Uterus (tissue), 4 donors: Measurements from ENCODE around the gene ERICH3. TPM values are rescaled to one million over a fixed set of nuclear protein-coding genes. Genes with fewer than 3 reads are reported as not detected.

Experiments
- DNase-seq, 2 donors: peaks; one replicate each; pipeline ENCODE4 v3.0.0-alpha.2; 2019 to 2020
- H3K27ac ChIP-seq, 2 donors: fragments of 200-600 bp; sonication (generic); 1 replicate in 1 of 2; 2 replicates in 1 of 2; pipeline ENCODE4 v1.5.1; 2016 to 2018
- H3K27me3 ChIP-seq, 2 donors: fragments of 200-600 bp; sonication (generic); one replicate each; pipeline ENCODE4 v1.5.1; 2018 to 2019; ENCODE audit warnings: control low read depth in 1 of 2
- H3K36me3 ChIP-seq, 2 donors: fragments of 200-600 bp; sonication (generic); one replicate each; pipeline ENCODE4 v1.5.1; 2019; ENCODE audit warnings: control low read depth in 1 of 2
- H3K4me1 ChIP-seq, 2 donors: fragments of 200-600 bp; sonication (generic); one replicate each; pipeline ENCODE4 v1.5.1; 2018 to 2019; ENCODE audit warnings: control low read depth in 1 of 2
- H3K4me3 ChIP-seq, 2 donors: fragments of 200-600 bp; sonication (generic); 1 replicate in 1 of 2; 2 replicates in 1 of 2; pipeline ENCODE4 v1.5.1; 2018 to 2019; ENCODE audit warnings: mild to moderate bottlenecking in 1 of 2
- H3K9me3 ChIP-seq, 2 donors: fragments of 200-600 bp; sonication (generic); one replicate each; pipeline ENCODE4 v1.5.1; 2019; ENCODE audit warnings: control low read depth in 1 of 2
- POLR2A ChIP-seq, 2 donors: fragments of 450-650 bp; IDR thresholded peaks; one replicate each; pipeline ENCODE4 v1.6.1; 2016; ENCODE audit warnings: antibody characterized with exemption in 2 of 2, mild to moderate bottlenecking in 1 of 2, moderate library complexity in 1 of 2
- intact Hi-C: fragments of 100-400 bp; cut with DNase I; formaldehyde crosslinking; loops from one replicate; pipeline ENCODE4 v1.15.1; 2023; ENCODE audit warnings: low total_unique reads
- total RNA-seq, 4 donors: library from RNA; depleted of rRNA in 3 of 4; stranded (reverse); fragments of >200 nt in 3 of 4; gene quantifications; one replicate each; pipeline versions ENCODE4 v1.1.0 to v1.2.4, GENCODE V29; 2014 to 2023
- TF ChIP-seq, protein P1 (sequence below), 4 experiments: fragments of 200-600 bp in 2 of 4; fragments of 450-650 bp in 2 of 4; sonication (generic) in 2 of 4; IDR thresholded peaks; one replicate each; pipeline ENCODE4 v1.5.1; 2016 to 2019; ENCODE audit warnings: antibody characterized with exemption in 4 of 4, mild to moderate bottlenecking in 2 of 4, moderate library complexity in 1 of 4
- donor health status: DM: yes; HTN: yes; CAD: no.

The ERICH3 gene
- total RNA-seq, 4 donors from 2014 or later, result under 0.01 to 3.7 (median 0.67) TPM

DNA sequence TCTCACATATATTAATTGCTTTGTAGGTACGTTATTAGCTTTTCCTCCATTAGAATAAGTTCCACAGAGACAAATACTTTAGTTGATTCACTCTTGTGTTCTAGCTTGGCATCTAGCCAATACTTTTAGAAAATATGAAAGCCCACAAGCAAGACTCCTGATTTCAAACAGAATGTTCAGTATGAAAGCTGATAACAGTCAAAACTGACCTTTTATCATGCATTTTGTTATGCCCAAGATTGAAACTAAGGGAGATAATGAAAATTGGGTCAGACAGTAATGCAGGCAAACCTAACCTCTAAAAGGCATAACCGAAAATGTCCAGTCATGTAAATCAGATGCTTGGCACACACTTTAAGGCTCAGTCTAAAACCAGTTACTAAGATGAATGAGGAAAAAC lies 61.7 kb downstream of the ERICH3 start:
- no peaks in the 10 kb centered on the region for H3K9me3 ChIP-seq
- intact Hi-C loops, result no loop called here

DNA sequence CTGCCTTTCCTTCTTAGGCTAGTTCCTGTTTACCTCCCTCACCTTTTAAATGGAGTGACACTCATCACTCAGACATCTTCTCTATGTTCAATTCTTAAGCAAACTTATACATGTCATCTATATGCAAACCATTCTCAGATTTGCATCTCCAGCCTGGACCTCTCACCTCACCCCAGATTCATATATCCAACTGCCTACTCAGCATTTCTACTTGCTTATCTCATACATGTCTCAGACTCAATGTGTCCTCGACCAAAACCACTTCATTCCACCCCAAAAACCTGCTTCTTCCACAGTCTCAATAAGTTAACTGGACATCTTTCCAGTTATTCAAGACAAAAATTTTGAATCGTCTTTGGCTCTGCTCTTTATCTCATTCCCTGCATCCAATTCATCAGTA lies 62.6 kb downstream of the ERICH3 start:
- Histone ChIP-seq H3K27ac (no peak overlapping the region), H3K27me3 (no peaks in the 10 kb centered on the region), H3K4me1 (no peaks in the 10 kb centered on the region), H3K36me3 (no peaks in the 10 kb centered on the region), H3K9me3 (no peaks in the 10 kb centered on the region), H3K4me3 (no peak overlapping the region)
- no peak for TF ChIP-seq POLR2A (IDR thresholded peaks at IDR 0.05)
- TF ChIP-seq, protein P1, sequence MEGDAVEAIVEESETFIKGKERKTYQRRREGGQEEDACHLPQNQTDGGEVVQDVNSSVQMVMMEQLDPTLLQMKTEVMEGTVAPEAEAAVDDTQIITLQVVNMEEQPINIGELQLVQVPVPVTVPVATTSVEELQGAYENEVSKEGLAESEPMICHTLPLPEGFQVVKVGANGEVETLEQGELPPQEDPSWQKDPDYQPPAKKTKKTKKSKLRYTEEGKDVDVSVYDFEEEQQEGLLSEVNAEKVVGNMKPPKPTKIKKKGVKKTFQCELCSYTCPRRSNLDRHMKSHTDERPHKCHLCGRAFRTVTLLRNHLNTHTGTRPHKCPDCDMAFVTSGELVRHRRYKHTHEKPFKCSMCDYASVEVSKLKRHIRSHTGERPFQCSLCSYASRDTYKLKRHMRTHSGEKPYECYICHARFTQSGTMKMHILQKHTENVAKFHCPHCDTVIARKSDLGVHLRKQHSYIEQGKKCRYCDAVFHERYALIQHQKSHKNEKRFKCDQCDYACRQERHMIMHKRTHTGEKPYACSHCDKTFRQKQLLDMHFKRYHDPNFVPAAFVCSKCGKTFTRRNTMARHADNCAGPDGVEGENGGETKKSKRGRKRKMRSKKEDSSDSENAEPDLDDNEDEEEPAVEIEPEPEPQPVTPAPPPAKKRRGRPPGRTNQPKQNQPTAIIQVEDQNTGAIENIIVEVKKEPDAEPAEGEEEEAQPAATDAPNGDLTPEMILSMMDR (IDR thresholded peaks at IDR 0.05), result no peak
- intact Hi-C loops, result no loop called here
- DNase-seq, result no peak

More for the DNA sequence above, 61.7 kb downstream of the ERICH3 start:
- DNase-seq, result no peak
- Histone ChIP-seq H3K27me3 (no peaks in the 10 kb centered on the region), H3K27ac (no peak overlapping the region), H3K36me3 (no peaks in the 10 kb centered on the region), H3K4me1 (no peaks in the 10 kb centered on the region), H3K4me3 (no peak overlapping the region)
- TF ChIP-seq, protein P1 (IDR thresholded peaks at IDR 0.05), result no peak
- TF ChIP-seq POLR2A (IDR thresholded peaks at IDR 0.05), result no peak

DNA sequence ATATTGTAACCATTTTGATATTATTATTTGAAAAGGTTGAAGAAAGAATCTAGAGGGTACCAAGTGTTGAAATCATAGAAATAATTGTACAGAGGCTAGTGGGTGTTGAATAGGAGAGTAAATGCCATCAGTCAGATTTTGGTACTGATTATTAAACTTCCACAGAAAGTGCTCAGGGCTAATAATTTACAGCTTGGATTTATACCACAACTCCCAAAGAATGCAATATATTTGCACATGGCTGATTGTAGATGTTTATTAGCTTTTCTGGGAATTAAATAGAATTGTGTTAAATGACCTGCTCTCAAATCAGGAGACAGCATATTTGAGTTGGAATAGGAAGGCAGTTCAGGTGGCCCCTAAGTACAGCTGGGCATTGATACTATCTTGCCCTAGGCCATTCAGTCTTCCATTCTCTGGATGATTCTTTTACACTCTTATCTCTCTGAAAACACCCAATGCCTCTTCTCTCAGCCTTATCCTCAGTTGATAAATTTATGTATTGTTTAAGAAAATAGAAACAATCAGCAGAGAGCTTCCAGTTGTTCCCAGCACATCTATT lies 63.7 kb downstream of the ERICH3 start:
- no peaks in the 10 kb centered on the region for H3K9me3 ChIP-seq
- no peaks in the 10 kb centered on the region for H3K27me3 ChIP-seq
- DNase-seq, result no peak
- TF ChIP-seq POLR2A (IDR thresholded peaks at IDR 0.05), result no peak
- TF ChIP-seq, protein P1 (IDR thresholded peaks at IDR 0.05), result no peak
- no peaks in the 10 kb centered on the region for H3K4me1 ChIP-seq
- H3K27ac ChIP-seq, result no peak overlapping the region
- no peak overlapping the region for H3K4me3 ChIP-seq
- H3K36me3 ChIP-seq, result no peaks in the 10 kb centered on the region
- intact Hi-C loops, result no loop called here

DNA sequence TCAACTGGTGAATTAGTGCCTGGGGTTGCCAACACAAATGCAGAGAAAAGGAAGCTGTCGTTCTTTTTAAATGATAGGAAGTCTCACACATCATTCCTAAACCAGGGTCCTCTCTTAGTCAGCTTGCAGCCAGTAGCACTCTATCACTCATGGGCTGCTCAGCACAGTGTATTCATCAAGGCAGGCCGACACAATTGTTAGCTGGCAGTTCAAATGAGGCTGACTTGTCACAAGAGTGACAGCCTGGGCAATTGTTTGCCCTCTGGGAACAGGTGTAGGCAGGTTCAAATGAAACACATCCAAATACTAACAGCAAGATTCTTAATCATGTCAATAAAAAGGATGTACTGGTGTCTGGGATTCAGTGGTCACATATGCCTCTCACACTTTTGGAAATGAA lies 76.9 kb downstream of the ERICH3 start:
- no peaks in the 10 kb centered on the region for H3K4me1 ChIP-seq
- H3K27ac ChIP-seq, result no peak overlapping the region
- intact Hi-C loops, result no loop called here
- TF ChIP-seq, protein P1 (IDR thresholded peaks at IDR 0.05), result no peak
- TF ChIP-seq POLR2A (IDR thresholded peaks at IDR 0.05), result no peak
- H3K4me3 ChIP-seq, result no peak overlapping the region
- H3K36me3 ChIP-seq, result no peaks in the 10 kb centered on the region
- DNase-seq, result no peak
- no peaks in the 10 kb centered on the region for H3K27me3 ChIP-seq
- H3K9me3 ChIP-seq, result no peaks in the 10 kb centered on the region

DNA sequence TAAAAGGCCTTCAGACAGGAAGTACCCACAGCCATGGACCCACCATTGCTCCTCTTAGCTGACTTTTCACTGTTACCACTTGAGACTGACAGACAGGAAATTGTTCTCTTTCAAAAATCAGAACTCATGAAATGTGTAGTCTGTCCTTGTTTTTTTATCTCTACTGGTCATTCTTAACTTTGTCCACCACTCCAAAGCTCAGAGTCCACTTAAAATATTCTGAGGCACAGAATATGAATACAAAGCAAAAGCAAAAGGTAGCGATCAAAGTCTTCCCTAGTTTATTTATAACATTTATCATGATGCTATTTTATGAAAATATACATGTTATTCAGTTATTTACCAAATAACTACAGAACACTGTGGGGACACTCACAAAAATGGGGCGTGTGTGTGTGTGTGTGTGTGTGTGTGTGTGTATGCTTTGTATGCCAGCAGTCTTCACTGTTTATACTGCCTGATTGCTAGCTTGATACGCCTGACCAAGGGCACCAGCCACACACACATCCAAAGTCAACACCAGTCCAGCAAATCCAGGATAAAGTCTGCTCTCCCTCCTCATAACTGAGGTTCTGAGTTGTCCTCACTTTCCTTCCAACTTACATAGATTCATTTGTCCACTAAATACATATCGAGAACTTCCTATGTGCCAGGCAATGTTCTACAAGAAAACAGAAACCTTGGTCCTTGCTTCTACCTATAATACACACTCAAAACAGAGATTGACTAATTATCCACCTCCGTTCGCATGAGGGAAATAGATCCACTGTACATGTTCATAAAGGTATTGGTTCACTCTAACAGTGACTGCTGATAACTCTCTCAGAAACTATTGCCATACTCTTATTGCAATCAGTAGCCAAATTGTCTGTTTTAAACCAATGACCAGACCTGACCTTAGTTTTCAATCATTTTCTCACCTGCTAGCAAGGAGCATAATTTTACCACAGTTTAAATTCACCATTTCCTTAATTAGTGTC lies 79.4 kb downstream of the ERICH3 start:
- H3K36me3 ChIP-seq, result no peaks in the 10 kb centered on the region
- H3K4me3 ChIP-seq, result no peak overlapping the region
- no peaks in the 10 kb centered on the region for H3K27me3 ChIP-seq
- TF ChIP-seq POLR2A (IDR thresholded peaks at IDR 0.05), result no peak
- TF ChIP-seq, protein P1 (IDR thresholded peaks at IDR 0.05), result no peak
- DNase-seq, result no peak
- no peaks in the 10 kb centered on the region for H3K9me3 ChIP-seq
- no peaks in the 10 kb centered on the region for H3K4me1 ChIP-seq
- intact Hi-C loops, result no loop called here
- H3K27ac ChIP-seq, result no peak overlapping the region
